ENCODE data around the gene HTR3B.
"Not testable (repeated sequence)": the region's sequence is repeated elsewhere in the genome, so short reads cannot be mapped to it uniquely, and the experiment has no call there.

HTR3B gene

DNA sequence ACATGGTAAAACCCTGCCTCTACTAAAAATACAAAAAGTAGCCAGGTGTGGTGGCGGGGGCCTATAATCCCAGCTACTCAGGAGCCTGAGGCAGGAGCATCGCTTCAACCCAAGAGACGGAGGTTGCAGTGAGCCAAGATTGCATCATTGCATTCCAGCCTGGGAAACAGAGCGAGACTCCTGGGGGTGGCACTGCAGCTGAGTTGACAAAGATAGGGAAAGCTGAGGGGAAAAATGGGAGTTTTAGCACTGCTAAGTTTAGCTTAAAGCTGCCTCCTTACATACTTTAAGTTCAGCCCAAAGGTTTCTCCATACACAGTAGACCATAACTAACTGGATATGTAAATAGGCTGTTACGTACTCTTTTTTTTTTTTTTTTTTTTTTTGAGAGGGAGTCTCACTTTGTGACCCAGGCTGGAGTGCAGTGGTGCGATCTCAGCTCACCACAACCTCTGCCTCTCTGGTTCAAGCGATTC lies 20.2 kb upstream of the HTR3B start:
- DNase-seq: no peak

DNA sequence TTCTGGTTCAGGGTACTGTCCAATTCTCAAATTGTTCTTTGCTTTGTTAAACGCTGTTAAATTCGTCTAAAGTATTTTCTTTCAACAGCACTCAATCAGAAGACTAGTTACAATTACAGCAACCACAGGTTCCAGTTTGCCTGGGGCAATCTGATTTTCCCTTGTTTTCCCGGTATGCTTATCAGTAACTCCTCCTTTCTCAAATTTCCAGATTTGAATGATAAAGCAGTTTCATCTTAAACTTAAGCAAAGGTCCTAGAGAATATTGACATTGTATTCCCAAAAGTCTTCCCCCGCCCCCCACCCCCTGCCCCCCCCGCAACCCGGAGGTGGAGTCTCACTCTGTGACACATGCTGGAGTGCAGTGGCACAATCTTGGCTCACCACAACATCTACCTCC lies 18.7 kb upstream of the HTR3B start:
- no peak for DNase-seq

DNA sequence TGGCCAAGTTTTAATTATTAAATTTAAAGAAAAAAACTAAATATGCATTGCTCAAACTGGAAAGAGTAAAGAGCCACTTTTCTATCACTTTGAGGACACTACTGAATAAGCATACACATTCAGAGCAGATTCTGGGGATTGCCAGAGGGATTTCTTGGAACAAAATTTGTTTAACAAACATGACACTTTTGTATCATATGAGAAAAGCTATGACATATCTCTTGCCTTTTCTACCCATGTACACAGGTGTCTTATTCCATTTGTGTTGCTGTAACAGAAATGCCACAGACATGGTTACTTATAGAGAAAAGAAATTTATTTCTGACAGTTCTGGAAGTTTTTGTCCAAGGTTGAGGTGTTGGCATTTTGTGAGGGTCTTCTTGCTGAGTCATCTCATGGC lies 15.7 kb upstream of the HTR3B start:
- no peak for DNase-seq

DNA sequence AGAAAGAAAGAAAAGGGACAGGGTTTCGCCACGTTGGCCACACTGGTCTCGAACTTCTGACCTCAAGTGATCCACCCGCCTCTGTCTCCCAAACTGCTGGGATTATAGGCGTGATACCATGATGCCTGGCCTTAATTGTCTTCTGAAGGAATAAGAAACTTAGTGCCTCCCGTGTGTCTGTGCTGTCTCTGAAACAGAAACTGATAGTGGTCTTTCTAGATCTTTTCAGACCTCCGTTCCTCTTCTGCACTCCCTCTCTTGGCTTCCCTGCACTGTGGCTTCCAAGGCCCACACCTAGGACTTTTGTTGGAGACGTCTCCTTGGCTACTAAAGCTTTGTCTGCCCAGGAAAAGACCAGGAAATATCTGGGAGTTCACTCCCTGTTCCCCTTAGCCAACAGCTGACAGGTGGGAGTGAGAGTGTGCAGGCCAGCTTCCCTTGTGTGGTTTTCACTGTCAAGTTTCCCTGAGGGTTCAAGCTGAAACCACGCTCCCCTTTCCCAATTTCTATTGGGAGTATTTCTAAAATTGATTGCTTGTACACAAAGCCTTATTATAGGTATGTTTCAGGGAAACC lies 10.1 kb upstream of the HTR3B start:
- no peak for DNase-seq

DNA sequence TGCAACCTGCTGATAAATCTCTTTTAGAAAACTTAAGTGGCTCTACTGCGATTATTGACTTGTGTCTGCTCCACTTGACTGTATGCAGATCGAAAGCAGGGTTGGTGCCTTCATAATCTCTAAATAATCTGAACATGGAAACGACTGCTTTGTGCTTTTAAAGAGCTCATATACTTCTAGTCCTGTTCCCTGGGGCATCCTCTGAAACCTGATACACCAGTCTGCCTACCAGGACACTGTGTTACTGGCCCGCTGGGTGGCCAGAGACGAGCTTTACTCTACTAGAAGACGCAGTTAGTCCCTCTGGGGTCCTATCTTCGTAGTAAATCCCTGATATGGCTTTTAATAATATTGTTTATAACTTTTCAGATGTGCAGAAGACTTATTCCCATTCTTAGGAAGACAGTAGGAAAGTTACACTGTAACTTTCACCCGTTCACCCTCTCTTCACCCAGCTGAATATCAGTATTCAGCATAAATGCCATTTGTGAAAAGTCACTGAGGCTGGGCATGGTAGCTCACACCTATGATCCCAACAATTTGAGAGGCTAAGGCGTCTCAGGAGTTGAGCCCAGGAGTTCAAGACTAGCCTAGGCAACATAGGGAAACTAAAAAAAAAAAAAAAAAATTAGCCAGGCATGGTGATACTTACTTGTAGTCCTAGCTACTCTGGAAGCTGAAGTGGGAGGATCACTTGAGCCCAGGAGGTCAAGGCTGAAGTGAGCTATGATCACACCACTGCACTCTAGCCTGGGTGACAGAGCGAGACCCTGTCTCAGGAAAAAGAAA lies 9.0 kb upstream of the HTR3B start:
- DNase-seq: no peak

DNA sequence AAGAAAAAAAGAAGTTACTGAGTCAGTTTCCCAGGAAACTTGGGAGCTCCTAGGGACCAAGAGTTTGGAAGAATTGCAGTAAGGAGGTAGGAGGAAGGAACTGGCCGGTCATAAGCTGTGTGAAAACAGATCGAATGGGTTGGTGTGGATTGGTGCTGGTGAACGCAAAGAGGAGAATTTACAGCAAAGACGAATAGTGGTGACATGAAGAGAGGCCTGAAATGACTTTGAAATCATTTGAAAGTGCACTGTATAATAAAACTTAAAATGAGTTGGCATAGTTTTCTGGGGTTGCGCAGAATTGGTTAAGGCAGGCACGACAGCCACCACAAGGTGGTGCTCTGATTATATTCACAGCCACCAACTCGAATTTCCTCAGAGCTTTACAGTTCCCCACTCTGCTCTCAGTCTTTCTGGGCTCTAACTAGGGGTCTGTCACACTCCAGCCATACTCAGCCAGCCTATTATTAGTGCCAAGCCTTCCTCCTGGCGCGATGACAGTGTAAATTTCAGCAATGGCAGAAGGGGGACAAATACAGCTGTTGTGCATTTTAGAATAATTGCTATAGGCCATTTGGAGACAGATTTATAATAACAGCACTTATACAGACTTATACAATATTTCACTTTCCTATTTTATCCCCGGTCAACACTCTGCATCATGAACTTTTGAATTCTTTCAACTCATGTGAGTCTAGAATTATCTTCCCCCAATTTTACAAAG lies 8.3 kb upstream of the HTR3B start:
- peak; percentile 41 for DNase-seq

DNA sequence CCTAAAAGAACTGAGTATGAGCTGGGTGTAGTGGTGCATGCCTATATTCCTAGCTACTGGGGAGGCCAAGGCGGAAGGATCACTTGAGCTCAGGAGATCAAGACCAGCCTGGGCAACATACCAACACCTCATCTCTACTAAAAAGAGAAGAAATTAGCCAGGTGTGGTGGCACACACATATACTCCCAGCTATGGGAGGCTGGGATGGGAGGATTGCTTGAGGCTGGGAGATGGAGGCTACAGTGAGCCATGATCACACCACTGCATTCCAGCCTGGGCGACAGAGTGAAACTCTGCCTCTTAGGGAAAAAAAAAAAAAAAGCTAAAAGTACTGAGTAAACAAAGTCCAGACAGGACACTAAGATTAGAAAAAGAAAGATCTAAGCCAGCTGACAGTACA lies 3.5 kb upstream of the HTR3B start:
- DNase-seq: no peak

DNA sequence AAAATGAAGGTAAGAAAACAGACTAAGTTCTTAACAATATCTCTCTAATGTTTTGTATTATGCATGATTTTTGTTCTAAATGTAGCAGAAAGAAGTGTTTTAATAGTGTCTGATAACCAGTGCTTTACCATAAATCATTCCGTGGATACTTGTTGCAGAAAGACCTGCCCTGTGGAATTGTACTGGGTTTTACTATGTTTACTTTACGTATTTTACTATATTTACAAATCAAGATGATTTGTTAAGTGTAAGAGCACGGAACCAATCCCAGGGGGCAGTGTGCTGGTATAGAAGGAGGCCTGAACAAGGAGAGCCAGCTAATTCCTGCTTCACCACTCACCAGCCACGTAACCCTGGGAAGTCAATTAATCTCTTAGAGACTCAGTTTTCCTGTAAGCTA lies 1.4 kb downstream of the HTR3B start:
- no peak for DNase-seq

DNA sequence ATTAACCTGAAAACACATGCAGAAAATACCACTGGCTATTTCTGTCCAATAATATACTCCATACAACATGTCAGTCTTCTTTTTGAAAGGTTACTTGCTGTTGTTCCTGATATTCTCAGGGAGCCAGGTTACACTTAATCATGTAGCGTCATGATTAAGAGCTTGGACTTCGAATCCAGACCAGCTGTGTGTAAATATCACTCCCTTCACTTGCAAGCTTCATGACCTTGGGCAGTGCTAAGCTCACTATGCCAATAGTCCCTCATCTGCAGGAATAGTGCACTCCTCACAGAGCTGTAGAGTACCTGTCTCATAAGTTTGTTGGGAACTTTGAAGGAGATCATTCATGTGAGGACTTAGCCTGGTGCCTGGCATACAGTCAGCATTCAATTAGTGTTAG lies 1.9 kb downstream of the HTR3B start:
- no peak for DNase-seq

DNA sequence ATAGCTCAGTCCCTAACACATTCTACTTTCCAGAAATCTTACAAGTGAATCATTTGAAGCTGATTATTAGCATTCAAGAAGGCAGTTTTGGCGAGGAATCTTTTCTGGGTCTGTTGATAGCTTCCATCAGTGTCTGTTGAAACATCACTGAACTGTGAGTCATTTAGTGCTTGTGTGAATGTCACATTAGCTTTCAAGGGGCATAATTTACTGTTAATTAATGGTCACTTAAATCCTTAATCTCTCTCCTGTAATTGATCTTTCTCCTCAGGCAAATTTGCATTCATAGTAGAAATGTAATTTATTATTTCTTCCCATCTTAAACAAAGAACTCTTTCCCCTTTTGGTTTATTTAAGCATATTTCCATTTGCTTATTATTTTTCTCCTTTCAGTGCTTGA lies 2.6 kb downstream of the HTR3B start:
- DNase-seq: no peak

DNA sequence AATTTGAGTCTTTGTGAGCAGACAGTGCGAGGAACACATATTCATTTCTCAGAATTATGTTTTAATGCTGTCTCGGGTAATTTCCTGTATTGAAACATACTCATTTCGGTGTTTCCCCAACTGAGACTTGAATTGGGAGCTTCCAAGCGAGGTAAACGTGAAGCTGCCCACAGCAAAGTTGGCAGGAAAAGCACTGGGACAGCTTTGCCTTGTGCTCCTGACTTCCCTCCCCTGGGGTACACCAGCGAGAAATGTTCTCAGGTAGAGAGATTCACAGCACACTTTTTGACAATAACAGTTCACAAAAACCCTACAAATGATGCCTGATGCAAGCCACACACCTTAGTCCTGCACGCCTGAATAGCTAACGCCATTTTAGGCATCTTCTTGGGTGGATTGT lies 3.1 kb downstream of the HTR3B start:
- no peak for DNase-seq

DNA sequence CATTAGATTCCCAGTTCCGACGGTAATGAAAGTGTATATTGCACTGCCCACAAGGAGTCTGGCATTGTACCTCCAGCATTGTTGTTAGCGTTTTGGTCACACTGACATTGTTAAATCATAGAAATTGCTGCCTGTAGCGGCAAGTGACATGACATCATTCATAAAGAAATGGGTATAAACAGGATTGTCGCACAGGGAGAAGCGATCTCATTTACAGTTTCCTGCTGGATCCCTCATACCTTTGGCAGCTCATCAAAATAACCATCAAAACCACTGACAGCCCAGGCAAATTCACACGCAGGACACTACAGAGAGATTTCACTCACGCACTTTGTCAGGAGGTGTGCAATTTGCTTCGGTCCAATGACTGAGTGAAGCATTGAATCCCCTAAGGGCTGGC lies 3.5 kb downstream of the HTR3B start:
- no peak for DNase-seq

DNA sequence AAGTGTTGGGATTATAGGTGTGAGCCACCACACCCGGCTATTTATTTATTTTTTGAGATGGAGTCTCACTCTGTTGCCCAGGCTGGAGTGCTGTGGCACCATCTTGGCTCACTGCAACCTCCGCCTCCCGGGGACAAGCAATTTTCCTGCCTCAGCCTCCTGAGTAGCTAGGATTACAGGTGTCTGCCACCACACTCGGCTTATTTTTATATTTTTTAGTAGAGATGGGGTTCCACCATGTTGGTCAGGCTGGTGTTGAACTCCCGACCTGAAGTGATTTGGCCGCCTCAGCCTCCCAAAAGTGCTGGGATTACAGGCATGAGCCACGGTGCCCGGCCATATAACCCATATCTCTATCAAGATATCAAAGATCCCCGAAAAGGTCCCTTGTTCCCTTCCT lies 6.9 kb downstream of the HTR3B start:
- not testable (repeated sequence) for DNase-seq

DNA sequence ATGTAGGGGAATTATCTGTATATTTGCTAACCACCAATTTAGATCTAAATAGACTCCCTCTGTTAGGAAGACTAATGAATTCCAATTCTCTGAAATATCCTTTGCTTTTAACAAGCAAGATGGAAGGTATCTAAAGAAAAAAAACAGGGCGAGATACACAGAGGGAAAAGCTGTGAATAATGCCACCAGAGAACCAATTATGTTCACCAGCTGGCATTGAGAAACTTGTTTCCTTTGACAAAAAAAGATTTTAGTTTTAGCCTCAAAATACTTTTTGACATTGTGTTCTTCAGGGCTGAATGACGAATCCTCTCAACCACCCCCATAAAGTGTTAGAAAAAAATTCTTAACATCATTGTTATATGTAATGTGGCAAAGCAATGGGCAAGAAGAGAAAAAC lies 19.0 kb downstream of the HTR3B start:
- DNase-seq: no peak

DNA sequence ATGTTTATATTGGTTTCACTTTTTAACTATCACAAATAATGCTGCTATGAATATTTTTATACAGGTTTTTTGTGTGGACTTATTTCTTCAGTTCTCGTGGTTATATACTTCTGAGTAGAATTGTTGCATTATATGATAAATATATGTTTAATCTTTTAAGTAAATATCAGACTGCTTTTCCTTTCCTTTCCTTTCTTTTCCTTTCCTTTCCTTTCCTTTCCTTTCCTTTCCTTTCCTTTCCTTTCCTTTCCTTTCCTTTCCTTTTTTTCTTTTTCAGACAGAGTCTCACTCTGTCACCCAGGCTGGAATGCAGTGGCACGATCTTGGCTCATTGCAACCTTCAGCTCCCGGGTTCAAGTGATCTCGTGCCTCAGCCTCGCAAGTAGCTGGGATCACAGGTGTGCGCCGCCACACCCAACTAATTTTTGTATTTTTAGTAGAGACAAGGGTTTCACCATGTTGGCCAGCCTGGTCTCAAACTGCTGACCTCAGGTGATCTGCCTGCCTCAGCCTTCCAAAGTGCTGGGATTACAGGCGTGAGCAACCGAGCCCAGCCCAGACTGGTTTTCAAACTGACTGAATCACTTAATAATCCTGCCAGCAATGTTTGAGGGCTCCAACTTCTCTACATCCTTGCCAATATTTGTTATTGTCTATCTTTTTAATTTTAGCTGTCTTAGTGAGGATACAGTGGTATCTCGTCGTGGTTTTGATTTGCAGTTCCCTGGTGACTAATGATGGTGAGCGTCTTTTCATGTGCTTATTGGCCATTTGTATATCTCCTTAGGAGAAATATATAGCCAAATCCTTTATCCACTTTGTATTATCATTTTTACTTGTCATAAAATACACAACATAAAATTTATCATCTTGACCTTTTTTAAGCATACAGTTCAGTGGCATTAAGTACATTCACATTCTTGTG lies 21.9 kb downstream of the HTR3B start:
- DNase-seq: no peak

DNA sequence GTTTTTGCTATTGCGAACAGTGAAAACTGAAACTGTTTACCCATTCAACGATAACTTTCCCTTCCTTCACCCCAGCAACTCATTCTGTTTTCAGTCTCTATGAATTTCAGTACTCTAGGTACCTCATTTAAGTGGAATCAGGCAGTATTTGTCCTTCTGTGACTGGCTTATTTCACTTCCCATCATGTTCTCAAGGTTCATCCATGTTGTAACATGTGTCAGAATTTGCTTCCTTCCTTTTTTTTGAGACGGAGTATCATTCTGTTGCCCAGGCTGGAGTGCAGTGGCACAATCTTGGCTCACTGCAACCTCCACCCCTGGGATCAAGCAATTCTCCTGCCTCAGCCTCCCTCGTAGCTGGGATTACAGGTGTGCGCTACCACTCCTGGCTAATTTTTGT lies 23.7 kb downstream of the HTR3B start:
- no peak for DNase-seq

DNA sequence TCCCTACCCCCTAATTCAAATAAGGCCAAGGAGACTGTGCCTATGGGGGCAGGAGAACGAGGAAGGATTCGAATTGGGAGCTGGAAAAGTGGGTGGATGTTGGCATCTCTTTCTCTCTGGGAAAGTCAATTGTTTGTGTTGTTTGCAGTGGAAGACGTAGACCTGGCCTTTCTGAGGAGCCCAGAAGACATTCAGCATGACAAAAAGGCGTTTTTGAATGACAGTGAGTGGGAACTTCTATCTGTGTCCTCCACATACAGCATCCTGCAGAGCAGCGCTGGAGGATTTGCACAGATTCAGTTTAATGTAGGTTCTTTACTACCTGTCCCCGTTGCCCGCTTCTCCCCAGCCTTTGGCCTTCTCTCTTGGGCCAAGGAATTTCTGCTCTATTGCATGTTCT lies 28.2 kb downstream of the HTR3B start:
- no peak for DNase-seq

DNA sequence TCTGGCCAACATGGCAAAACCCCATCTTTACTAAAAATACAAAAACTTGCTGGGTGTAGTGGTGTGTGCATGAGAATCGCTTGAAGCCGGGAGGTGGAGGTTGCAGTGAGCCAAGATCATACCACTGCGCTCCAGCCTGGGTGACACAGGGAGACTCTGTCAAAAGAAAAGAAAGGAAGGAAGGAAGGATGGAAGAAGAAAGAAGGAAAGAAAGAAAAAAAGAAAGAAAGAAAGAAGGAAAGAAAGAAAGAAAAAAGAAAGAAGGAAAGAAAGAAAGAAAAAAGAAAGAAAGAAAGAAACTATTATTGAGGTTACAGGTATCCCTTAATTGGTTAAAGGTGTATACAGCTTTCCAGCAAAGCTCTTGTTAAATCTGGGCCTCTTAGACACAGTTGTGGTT lies 29.6 kb downstream of the HTR3B start:
- DNase-seq: not testable (repeated sequence)

DNA sequence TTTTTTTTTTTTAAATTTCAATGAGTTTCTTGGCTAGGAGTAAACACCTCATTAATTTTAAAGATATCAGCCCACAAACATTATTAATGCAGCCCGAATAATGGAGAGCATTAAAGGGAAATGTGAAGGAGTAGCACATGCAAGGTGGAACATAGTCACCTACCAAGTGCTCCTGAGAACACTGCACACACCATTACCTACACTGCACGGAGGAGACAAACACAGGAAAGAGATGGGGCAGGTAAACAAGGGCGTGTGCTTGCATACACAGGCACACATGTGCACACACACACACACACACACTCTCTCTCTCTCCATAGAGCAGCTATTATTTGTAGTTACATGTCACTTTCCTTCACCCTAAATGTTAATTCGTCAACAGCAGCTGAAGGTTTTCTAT lies 30.2 kb downstream of the HTR3B start:
- DNase-seq: no peak

DNA sequence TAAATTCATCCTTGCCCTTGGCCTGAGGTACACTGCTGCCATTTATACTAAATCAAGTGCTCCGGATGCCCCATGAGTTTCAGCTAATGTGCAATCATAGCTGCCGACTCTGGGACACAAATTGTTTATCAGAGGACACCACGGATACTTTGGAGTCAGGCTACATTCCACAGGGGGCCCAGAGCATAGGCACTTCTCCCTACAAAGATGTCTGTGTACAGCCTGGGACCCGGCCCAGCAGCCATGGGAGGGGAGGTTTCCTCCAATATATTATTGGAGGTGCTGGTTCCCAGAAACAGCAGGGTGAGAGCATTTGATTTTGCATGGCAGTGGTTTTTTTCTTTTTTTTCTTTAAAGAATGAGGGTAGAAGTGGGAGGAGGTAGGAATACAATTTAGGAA lies 31.3 kb downstream of the HTR3B start:
- no peak for DNase-seq

DNA sequence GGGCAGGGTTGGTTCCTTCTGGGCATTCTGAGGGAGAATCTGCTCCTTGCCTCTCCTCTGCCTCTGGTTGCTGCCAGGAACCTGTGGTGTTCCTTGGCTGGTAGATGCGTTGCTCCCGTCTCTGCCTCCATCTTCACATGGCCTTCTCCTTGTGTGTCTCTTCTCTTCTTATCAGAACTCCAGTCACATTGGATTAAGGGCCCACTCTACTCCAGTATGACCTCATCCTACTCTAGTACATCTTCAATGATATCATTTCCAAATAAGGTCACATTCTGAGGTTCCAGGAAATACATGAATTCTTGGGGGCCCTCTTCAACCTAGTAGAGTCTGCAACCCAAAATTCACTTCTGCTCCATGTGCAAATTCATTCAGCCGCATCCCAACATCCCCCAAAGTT lies 33.3 kb downstream of the HTR3B start:
- no peak for DNase-seq

DNA sequence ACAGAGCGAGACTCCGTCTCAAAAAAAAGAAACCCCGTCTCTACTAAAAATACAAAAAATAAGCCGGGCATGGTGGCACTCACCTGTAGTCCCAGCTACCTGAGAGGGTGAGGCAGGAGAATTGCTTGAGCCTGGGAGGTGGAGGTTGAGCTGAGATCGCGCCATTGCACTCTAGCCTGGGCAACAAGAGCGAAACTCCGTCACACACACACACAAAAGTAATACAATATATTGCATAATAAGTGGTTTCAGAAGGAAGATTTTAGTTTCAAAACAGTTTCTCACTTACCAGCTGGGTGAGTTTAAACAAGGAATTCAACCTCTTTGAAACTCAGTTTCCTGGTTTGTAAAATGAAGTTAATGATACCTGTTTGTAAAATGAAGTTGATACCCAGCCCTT lies 37.7 kb downstream of the HTR3B start:
- DNase-seq: no peak

DNA sequence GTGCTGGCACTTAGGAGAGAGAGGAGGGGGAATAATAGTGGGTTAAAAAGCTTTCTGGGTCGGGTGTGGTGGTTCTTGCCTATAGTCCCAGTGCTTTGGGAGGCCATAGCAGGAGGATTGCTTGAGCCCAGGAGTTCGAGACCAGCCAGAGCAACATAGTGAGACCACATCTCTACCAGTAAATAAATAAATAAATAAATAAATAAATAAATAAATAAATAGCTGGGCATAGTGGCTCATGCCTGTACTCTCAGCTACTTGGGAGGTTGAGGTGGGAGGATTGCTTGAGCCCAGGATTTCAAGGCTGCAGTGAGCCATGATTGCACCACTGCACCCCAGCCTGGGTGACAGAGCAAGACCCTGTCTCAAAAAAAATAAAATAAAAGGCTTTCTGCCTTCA lies 41.6 kb downstream of the HTR3B start:
- not testable (repeated sequence) for DNase-seq
